NT2/D1 (cell line): ENCODE measurements around the gene TMEM184C.

Source experiments
- DNase-seq: peaks from one replicate; pipeline ENCODE4 v3.0.0-alpha.2; 2011; ENCODE audit warnings: low read depth, low spot score
- H3K27me3 ChIP-seq: 2 replicates; pipeline ENCODE4 v1.6.0; 2011; ENCODE audit warnings: mild to moderate bottlenecking; ENCODE audit not compliant: insufficient read length, insufficient read depth
- H3K36me3 ChIP-seq: 2 replicates; pipeline ENCODE4 v1.6.1; 2011; ENCODE audit warnings: mild to moderate bottlenecking, low read length, mixed read lengths; ENCODE audit not compliant: insufficient read depth, insufficient read length
- H3K4me1 ChIP-seq: 2 replicates; pipeline ENCODE4 v1.5.1; 2011; ENCODE audit not compliant: insufficient read depth, insufficient read length
- H3K4me3 ChIP-seq: 2 replicates; pipeline ENCODE4 v1.5.1; 2011; ENCODE audit warnings: low read depth; ENCODE audit not compliant: insufficient read length
- H3K9ac ChIP-seq: 2 replicates; pipeline ENCODE4 v1.6.0; 2011; ENCODE audit warnings: low read depth; ENCODE audit not compliant: insufficient read length
- H3K9me3 ChIP-seq: 2 replicates; pipeline ENCODE4 v1.5.1; 2011; ENCODE audit warnings: mild to moderate bottlenecking, low read length; ENCODE audit not compliant: insufficient read depth
- SUZ12 ChIP-seq: IDR thresholded peaks from 2 replicates; pipeline ENCODE4 v1.6.1; 2011; ENCODE audit not compliant: insufficient read length, insufficient read depth; ENCODE audit errors: extremely low read depth
- YY1 ChIP-seq: IDR thresholded peaks from 2 replicates; pipeline ENCODE4 v1.6.1; 2011; ENCODE audit not compliant: insufficient read length, insufficient read depth
- ZNF274 ChIP-seq: IDR thresholded peaks from 2 replicates; pipeline ENCODE4 v1.6.1; 2011; ENCODE audit warnings: mild to moderate bottlenecking, low read depth, low read length

Gene TMEM184C

GRCh38 chr4:147620315-147620714 is 3.1 kb downstream of the TMEM184C start:
- Histone ChIP-seq H3K36me3 (peaks cover 37% of the 10 kb centered on the region), H3K4me1 (no peaks in the 10 kb centered on the region), H3K9me3 (no peaks in the 10 kb centered on the region), H3K4me3 (no peak overlapping the region), H3K9ac (no peak overlapping the region), H3K27me3 (no peaks in the 10 kb centered on the region)
- no peak for DNase-seq
- TF ChIP-seq ZNF274: no peak
- TF ChIP-seq YY1: no peak
- no peak for TF ChIP-seq SUZ12

- H3K9me3 ChIP-seq: no peaks in the 10 kb centered on the region
- peaks cover 67% of the 10 kb centered on the region for H3K36me3 ChIP-seq
- no peaks in the 10 kb centered on the region for H3K27me3 ChIP-seq
- TF ChIP-seq YY1 (no peak), SUZ12 (no peak), ZNF274 (no peak)
- no peak for DNase-seq
- no peak overlapping the region for H3K9ac ChIP-seq
- no peaks in the 10 kb centered on the region for H3K4me1 ChIP-seq
- no peak overlapping the region for H3K4me3 ChIP-seq
Observed at GRCh38 chr4:147625733-147626132, 8.5 kb downstream of the TMEM184C start.

DNA sequence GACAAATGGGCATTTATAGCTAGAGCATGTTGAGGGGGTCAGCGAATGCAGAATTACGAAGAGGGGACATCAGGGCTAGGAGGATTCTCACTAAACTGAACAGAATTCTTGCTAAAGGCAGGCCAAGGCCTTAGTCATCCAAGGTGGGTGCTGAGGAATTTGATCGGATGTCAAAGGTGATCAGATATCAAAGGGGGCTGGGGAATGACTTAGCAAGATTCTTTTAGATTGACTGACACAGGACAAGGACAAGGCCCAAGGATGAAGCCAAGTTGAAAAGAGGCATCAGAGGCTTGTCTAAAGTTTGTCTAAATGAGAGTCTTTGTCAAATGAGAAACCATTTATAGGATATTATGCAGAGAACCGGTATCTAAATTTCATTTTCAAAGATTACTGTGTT is 9.7 kb downstream of the TMEM184C start:
- Histone ChIP-seq H3K27me3 (no peaks in the 10 kb centered on the region), H3K4me3 (no peak overlapping the region), H3K4me1 (no peaks in the 10 kb centered on the region), H3K9me3 (no peaks in the 10 kb centered on the region), H3K9ac (no peak overlapping the region), H3K36me3 (peaks cover 65% of the 10 kb centered on the region)
- TF ChIP-seq ZNF274: no peak
- no peak for TF ChIP-seq SUZ12
- TF ChIP-seq YY1: no peak
- DNase-seq: no peak

- H3K27me3 ChIP-seq: no peaks in the 10 kb centered on the region
- TF ChIP-seq YY1: no peak
- no peak overlapping the region for H3K9ac ChIP-seq
- no peak overlapping the region for H3K4me3 ChIP-seq
- H3K9me3 ChIP-seq: no peaks in the 10 kb centered on the region
- no peak for DNase-seq
- H3K36me3 ChIP-seq: peaks cover 66% of the 10 kb centered on the region
- H3K4me1 ChIP-seq: no peaks in the 10 kb centered on the region
Observed at GRCh38 chr4:147628415-147628814, 11.2 kb downstream of the TMEM184C start.

GRCh38 chr4:147629783-147630730 is 12.9 kb downstream of the TMEM184C start:
- TF ChIP-seq ZNF274: no peak
- no peak for TF ChIP-seq YY1
- no peak for TF ChIP-seq SUZ12
- no peak overlapping the region for H3K4me3 ChIP-seq
- no peak for DNase-seq
- no peaks in the 10 kb centered on the region for H3K27me3 ChIP-seq
- no peaks in the 10 kb centered on the region for H3K4me1 ChIP-seq
- H3K36me3 ChIP-seq: peaks cover 69% of the 10 kb centered on the region
- no peaks in the 10 kb centered on the region for H3K9me3 ChIP-seq
- H3K9ac ChIP-seq: no peak overlapping the region

DNA sequence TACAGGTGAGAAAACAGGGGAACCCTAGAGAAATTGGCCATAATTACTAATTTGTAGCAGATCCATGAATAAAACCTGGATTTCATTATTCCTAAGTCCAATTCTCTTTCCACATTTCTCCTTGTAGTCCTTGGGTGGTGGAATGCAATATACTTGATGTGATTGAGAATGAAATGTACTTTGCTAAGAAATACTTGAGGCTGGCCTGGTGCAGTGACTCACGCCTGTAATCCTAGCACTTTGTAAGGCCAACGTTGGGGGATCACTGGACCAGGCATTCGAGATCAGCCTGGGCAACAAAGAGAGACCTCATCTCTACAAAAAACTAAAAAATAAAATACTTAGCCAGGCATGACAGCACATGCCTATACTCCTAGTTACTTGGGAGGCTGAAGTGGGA is 15.9 kb downstream of the TMEM184C start:
- Histone ChIP-seq H3K36me3 (peaks cover 67% of the 10 kb centered on the region), H3K9ac (no peak overlapping the region), H3K9me3 (no peaks in the 10 kb centered on the region), H3K4me3 (no peak overlapping the region), H3K27me3 (no peaks in the 10 kb centered on the region), H3K4me1 (no peaks in the 10 kb centered on the region)
- DNase-seq: no peak
- no peak for TF ChIP-seq SUZ12
- TF ChIP-seq YY1: no peak
- no peak for TF ChIP-seq ZNF274

DNA sequence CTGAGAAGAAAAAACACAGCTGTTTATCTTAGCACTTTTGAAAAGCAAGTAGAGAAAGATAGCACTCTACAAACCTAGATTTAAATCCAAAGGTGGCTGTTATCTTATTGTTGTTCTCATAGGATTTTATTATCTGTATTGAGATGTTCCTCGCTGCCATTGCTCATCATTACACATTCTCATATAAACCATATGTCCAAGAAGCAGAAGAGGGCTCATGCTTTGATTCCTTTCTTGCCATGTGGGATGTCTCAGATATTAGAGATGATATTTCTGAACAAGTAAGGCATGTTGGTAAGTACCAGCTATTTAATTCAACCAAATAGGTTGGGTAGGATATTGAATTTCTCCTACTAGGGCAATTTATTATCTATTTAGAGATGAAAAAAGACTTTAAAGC is 16.4 kb downstream of the TMEM184C start:
- TF ChIP-seq SUZ12 (no peak), YY1 (no peak), ZNF274 (no peak)
- DNase-seq: no peak
- Histone ChIP-seq H3K4me1 (no peaks in the 10 kb centered on the region), H3K9ac (no peak overlapping the region), H3K9me3 (no peaks in the 10 kb centered on the region), H3K36me3 (peaks cover 64% of the 10 kb centered on the region), H3K4me3 (no peak overlapping the region), H3K27me3 (no peaks in the 10 kb centered on the region)
